Measurements from ENCODE around the gene PDE4B.

PDE4B gene

DNA sequence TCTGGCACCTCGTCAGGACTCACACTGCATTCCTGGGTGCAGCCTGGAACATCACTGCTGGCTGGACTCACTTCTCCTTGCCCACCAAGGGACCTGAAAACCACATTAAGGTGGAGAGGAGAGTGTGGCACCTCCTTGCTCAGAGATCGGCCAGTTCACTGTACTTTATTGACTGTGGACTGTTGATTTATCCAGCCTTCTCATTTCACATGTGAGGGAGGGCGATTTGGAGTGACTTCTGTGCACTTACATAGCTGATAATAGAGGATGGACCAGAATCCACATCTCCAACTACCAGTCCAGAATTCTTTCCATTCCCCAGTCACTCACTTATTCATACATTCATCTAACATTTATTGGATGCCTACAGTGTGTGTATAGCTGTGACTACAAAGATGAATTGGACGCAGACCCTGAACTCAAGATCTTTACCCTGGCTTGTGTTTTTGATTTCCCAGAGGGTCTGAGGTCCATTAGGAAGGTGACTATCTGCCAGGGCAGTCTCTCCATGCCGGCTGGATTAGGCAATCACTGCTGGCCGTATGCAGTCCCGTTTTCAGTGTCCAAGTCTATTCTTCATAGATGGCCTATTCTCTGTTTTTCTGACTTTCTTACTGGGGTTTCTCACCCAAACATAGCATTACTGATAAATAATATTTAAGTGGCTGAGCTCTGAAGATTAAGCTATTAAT is 507.7 kb downstream of the PDE4B start:
- H3K27ac ChIP-seq (ENCODE audit: low read length): peak overlapping the region; percentile 85
- H3K4me2 ChIP-seq (ENCODE audit: low read length): peak overlapping the region; percentile 83
- H3K36me3 ChIP-seq (replicated peaks; ENCODE audit: low read depth, low read length): no peaks in the 10 kb centered on the region
- H3K9me3 ChIP-seq (ENCODE audit: insufficient read depth, low read length): no peaks in the 10 kb centered on the region
- peak overlapping the region; percentile 62 for H3K9ac ChIP-seq (ENCODE audit: low read length)
- H3K27me3 ChIP-seq (ENCODE audit: low read depth, low read length): no peaks in the 10 kb centered on the region
- peaks cover 63% of the 10 kb centered on the region for H3K4me1 ChIP-seq (ENCODE audit: low read length)
- peak overlapping the region; percentile 86 for H2AFZ ChIP-seq (ENCODE audit: low read depth, low read length)
- no peak for TF ChIP-seq EZH2phosphoT487 (IDR thresholded peaks at IDR 0.05; ENCODE audit: low read depth)
- TF ChIP-seq, protein P1, sequence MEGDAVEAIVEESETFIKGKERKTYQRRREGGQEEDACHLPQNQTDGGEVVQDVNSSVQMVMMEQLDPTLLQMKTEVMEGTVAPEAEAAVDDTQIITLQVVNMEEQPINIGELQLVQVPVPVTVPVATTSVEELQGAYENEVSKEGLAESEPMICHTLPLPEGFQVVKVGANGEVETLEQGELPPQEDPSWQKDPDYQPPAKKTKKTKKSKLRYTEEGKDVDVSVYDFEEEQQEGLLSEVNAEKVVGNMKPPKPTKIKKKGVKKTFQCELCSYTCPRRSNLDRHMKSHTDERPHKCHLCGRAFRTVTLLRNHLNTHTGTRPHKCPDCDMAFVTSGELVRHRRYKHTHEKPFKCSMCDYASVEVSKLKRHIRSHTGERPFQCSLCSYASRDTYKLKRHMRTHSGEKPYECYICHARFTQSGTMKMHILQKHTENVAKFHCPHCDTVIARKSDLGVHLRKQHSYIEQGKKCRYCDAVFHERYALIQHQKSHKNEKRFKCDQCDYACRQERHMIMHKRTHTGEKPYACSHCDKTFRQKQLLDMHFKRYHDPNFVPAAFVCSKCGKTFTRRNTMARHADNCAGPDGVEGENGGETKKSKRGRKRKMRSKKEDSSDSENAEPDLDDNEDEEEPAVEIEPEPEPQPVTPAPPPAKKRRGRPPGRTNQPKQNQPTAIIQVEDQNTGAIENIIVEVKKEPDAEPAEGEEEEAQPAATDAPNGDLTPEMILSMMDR (IDR thresholded peaks at IDR 0.05; ENCODE audit: low read depth, low read length): no peak
- no peaks in the 10 kb centered on the region for H4K20me1 ChIP-seq (ENCODE audit: insufficient read depth, low read length)
- 0 out of 2 replicates have a peak, but pooled peaks cover 3% of the 10 kb centered on the region for H3K79me2 ChIP-seq (ENCODE audit: low read length)
- peak overlapping the region; percentile 72 for H3K4me3 ChIP-seq (ENCODE audit: low read length)

GRCh38 chr1:66300972-66301451 is 508.3 kb downstream of the PDE4B start:
- Histone ChIP-seq H4K20me1 (ENCODE audit: insufficient read depth, low read length) (no peaks in the 10 kb centered on the region), H3K9me3 (ENCODE audit: insufficient read depth, low read length) (no peaks in the 10 kb centered on the region), H3K4me2 (ENCODE audit: low read length) (peak overlapping the region; percentile 83), H3K36me3 (replicated peaks; ENCODE audit: low read depth, low read length) (no peaks in the 10 kb centered on the region), H2AFZ (ENCODE audit: low read depth, low read length) (peak overlapping the region; percentile 86; the same call in 1 of the 2 replicates), H3K27ac (ENCODE audit: low read length) (peak overlapping the region; percentile 85), H3K79me2 (ENCODE audit: low read length) (0 out of 2 replicates have a peak, but pooled peaks cover 3% of the 10 kb centered on the region), H3K27me3 (ENCODE audit: low read depth, low read length) (no peaks in the 10 kb centered on the region), H3K4me1 (ENCODE audit: low read length) (peaks cover 63% of the 10 kb centered on the region), H3K4me3 (ENCODE audit: low read length) (peak overlapping the region; percentile 72), H3K9ac (ENCODE audit: low read length) (peak overlapping the region; percentile 62)
- TF ChIP-seq, protein P1 (IDR thresholded peaks at IDR 0.05; ENCODE audit: low read depth, low read length): no peak
- TF ChIP-seq EZH2phosphoT487 (IDR thresholded peaks at IDR 0.05; ENCODE audit: low read depth): no peak

DNA sequence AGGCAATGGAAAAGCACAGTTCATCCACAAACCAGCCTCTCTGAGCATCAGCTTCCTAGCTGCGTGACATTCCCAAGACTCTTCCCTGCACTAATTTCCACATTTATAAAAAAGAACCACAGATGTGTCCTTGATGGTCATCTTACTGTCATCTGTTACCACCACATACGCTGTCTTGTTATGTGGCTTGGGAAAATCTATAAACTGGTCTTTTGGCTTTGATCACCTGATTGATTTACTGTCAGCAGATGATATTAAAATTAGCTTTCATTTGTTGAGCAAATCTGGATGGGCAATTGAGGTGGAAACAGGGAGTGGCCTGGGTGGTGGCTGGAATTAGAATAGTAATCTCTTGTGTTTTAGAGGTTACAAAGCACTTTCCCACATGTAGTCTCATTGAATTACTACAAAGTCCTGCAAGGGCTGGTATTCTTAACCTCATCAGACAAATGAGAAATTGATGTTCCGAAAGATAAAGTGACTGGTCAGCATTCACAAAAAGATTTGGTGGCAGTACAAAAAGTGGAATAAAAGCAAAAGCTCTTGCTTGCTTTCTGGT is 509.6 kb downstream of the PDE4B start:
- Histone ChIP-seq H3K4me1 (ENCODE audit: low read length) (peaks cover 57% of the 10 kb centered on the region), H3K4me2 (ENCODE audit: low read length) (peak overlapping the region; percentile 83; the same call in 1 of the 2 replicates), H3K9ac (ENCODE audit: low read length) (no peak overlapping the region), H3K79me2 (ENCODE audit: low read length) (0 out of 2 replicates have a peak, but pooled peaks cover 3% of the 10 kb centered on the region), H3K36me3 (replicated peaks; ENCODE audit: low read depth, low read length) (no peaks in the 10 kb centered on the region), H3K9me3 (ENCODE audit: insufficient read depth, low read length) (no peaks in the 10 kb centered on the region), H3K4me3 (ENCODE audit: low read length) (no peak overlapping the region), H2AFZ (ENCODE audit: low read depth, low read length) (no peak overlapping the region), H4K20me1 (ENCODE audit: insufficient read depth, low read length) (no peaks in the 10 kb centered on the region), H3K27me3 (ENCODE audit: low read depth, low read length) (no peaks in the 10 kb centered on the region), H3K27ac (ENCODE audit: low read length) (no peak overlapping the region)
- TF ChIP-seq, protein P1 (IDR thresholded peaks at IDR 0.05; ENCODE audit: low read depth, low read length): no peak
- no peak for TF ChIP-seq EZH2phosphoT487 (IDR thresholded peaks at IDR 0.05; ENCODE audit: low read depth)

GRCh38 chr1:66302815-66303214 is 510.1 kb downstream of the PDE4B start:
- Histone ChIP-seq H3K27ac (ENCODE audit: low read length) (no peak overlapping the region), H4K20me1 (ENCODE audit: insufficient read depth, low read length) (no peaks in the 10 kb centered on the region), H3K4me2 (ENCODE audit: low read length) (no peak overlapping the region), H3K36me3 (replicated peaks; ENCODE audit: low read depth, low read length) (no peaks in the 10 kb centered on the region), H3K9me3 (ENCODE audit: insufficient read depth, low read length) (no peaks in the 10 kb centered on the region), H3K9ac (ENCODE audit: low read length) (no peak overlapping the region), H3K27me3 (ENCODE audit: low read depth, low read length) (no peaks in the 10 kb centered on the region), H2AFZ (ENCODE audit: low read depth, low read length) (no peak overlapping the region), H3K79me2 (ENCODE audit: low read length) (0 out of 2 replicates have a peak, but pooled peaks cover 3% of the 10 kb centered on the region), H3K4me3 (ENCODE audit: low read length) (no peak overlapping the region), H3K4me1 (ENCODE audit: low read length) (peaks cover 52% of the 10 kb centered on the region)
- TF ChIP-seq, protein P1 (IDR thresholded peaks at IDR 0.05; ENCODE audit: low read depth, low read length): no peak
- no peak for TF ChIP-seq EZH2phosphoT487 (IDR thresholded peaks at IDR 0.05; ENCODE audit: low read depth)
